ENCODE measurements around the gene CPSF6. TPM values are rescaled to one million over a fixed set of nuclear protein-coding genes. Genes with fewer than 3 reads are reported as not detected.

Gene CPSF6
- total and polyA plus RNA-seq, 12 donors, result 13.2 to 52.0 (median 41.4) TPM

DNA sequence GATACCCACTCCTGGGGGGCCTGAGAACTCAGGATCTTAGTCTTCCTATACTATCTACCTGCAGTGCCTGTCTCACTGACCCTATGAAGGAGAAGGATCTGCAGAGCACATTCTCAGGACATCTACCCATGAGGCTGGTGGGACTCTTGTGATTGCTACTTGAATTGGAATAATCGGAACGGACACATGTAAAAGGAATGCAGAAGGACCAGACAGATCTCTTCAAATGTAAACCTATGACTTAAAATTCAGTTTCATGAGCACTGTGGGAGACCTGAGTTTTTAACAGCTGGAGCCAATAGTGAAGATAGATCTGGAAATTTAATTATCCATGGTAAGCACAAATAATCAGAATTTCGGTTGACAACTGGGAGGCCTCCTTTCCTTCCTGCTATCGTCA lies 35.2 kb upstream of the CPSF6 start:
- WGBS, 4 donors, result 68 to 85% (median 81%) methylated on average over 4 of the region's 4 CpGs
- no peak for DNase-seq
- Histone ChIP-seq H3K4me3 (no peak overlapping the region), H3K9me3 (replicated peaks in 1 of 3) (peaks cover 0 to 8% (median 0%) of the 10 kb centered on the region in 3 donors), H3K36me3 (replicated peaks in 1 of 2) (no peaks in the 10 kb centered on the region), H3K4me1 (replicated peaks in 1 of 2) (no peaks in the 10 kb centered on the region), H3K27me3 (no peaks in the 10 kb centered on the region), H3K27ac (no peak overlapping the region)
- intact Hi-C loops (cut with DNase I), result no loop called here
- TF ChIP-seq, protein P1, sequence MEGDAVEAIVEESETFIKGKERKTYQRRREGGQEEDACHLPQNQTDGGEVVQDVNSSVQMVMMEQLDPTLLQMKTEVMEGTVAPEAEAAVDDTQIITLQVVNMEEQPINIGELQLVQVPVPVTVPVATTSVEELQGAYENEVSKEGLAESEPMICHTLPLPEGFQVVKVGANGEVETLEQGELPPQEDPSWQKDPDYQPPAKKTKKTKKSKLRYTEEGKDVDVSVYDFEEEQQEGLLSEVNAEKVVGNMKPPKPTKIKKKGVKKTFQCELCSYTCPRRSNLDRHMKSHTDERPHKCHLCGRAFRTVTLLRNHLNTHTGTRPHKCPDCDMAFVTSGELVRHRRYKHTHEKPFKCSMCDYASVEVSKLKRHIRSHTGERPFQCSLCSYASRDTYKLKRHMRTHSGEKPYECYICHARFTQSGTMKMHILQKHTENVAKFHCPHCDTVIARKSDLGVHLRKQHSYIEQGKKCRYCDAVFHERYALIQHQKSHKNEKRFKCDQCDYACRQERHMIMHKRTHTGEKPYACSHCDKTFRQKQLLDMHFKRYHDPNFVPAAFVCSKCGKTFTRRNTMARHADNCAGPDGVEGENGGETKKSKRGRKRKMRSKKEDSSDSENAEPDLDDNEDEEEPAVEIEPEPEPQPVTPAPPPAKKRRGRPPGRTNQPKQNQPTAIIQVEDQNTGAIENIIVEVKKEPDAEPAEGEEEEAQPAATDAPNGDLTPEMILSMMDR (IDR thresholded peaks at IDR 0.05), result no peak
- TF ChIP-seq POLR2A (IDR thresholded peaks at IDR 0.05), result no peak

DNA sequence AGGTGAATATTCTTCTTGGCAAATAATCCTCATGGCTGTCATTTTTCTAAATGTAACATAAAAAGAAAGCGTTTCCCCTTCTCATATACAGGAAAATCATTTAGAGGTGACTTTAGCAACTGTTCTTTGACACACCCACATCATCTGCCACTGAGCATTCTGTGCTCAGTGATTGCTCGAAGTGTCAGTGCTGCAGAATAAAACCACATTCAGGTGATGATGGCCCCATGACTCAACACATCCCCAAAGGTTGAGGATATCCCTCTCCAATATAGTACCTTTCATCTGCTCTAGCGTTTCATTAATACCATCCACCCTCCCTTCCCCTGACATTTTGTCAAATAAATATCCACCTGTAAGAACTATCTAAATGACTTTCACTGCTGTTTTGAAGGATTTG lies 28.7 kb upstream of the CPSF6 start:
- 77 to 88% (median 84%) methylated on average over 3 of the region's 3 CpGs for WGBS, 4 donors
- Histone ChIP-seq H3K4me1 (replicated peaks in 1 of 2) (no peaks in the 10 kb centered on the region), H3K27me3 (no peaks in the 10 kb centered on the region), H3K27ac (no peak overlapping the region), H3K9me3 (replicated peaks in 1 of 3) (no peaks in the 10 kb centered on the region), H3K4me3 (no peak overlapping the region), H3K36me3 (replicated peaks in 1 of 2) (no peaks in the 10 kb centered on the region)
- intact Hi-C loops (cut with DNase I), result no loop called here
- no peak for TF ChIP-seq POLR2A (IDR thresholded peaks at IDR 0.05)
- TF ChIP-seq, protein P1 (IDR thresholded peaks at IDR 0.05), result no peak
- DNase-seq, result no peak

DNA sequence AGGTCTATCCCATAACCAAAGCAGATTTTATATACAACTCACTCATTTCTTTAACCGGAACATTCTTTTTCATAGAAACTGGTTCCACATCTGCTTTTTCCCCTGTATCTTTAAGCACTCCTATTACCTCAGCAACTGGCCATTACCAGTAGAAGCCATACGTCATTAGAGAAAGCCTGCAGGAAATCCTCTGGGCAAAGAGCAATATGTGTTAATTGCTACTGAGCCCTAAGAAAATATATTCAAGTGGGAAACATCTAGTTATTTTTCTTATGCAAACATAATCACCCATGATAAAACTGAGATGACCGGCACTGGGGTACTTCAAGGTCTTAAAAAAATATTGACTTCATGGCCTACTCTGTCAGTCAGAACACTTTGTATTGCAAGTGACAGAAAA lies 28.2 kb upstream of the CPSF6 start:
- 69 to 77% (median 75%) methylated on average over 3 of the region's 3 CpGs for WGBS, 4 donors
- Histone ChIP-seq H3K36me3 (replicated peaks in 1 of 2) (no peaks in the 10 kb centered on the region), H3K9me3 (replicated peaks in 1 of 3) (no peaks in the 10 kb centered on the region), H3K4me1 (replicated peaks in 1 of 2) (no peaks in the 10 kb centered on the region), H3K27ac (no peak overlapping the region), H3K4me3 (no peak overlapping the region), H3K27me3 (no peaks in the 10 kb centered on the region)
- no peak for TF ChIP-seq POLR2A (IDR thresholded peaks at IDR 0.05)
- TF ChIP-seq, protein P1 (IDR thresholded peaks at IDR 0.05), result no peak
- intact Hi-C loops (cut with DNase I), result no loop called here
- no peak for DNase-seq

DNA sequence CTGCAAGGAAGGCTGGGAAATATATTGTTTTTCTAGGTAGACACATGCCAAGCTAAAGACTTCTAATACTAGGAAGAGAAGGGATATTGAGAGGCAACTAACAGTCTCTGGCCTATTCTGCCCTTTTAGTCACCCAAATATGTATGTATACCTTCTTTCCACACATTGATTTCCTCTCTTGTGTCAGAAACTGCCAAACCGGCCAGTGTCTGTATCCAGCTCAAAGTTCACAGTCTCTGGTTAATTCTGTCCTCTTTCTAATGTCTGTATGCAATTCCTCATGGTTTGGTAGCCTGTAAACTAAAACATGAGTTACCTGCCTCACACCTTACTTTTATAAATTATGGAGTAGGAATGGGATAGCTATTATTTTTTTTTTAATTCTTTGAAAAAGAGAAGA lies 25.2 kb upstream of the CPSF6 start:
- Histone ChIP-seq H3K36me3 (replicated peaks in 1 of 2) (no peaks in the 10 kb centered on the region), H3K4me3 (no peak overlapping the region), H3K4me1 (replicated peaks in 1 of 2) (no peaks in the 10 kb centered on the region), H3K27me3 (no peaks in the 10 kb centered on the region), H3K27ac (no peak overlapping the region), H3K9me3 (replicated peaks in 1 of 3) (no peaks in the 10 kb centered on the region)
- WGBS, 4 donors, result 77 to 94% (median 77%) methylated on average over 1 of the region's 1 CpG
- DNase-seq, result no peak
- TF ChIP-seq, protein P1 (IDR thresholded peaks at IDR 0.05), result no peak
- TF ChIP-seq POLR2A (IDR thresholded peaks at IDR 0.05), result no peak
- intact Hi-C loops (cut with DNase I), result no loop called here
